CD4-positive, alpha-beta T cell (primary cell): ENCODE results near the gene VSTM2B. TPM values are rescaled to one million over a fixed set of nuclear protein-coding genes. Genes with fewer than 3 reads are reported as not detected.

Experiments used
- ATAC-seq: fragments of 200-7000 bp; cut with Tn5 transposase; one replicate; pipeline ENCODE4 v1.10.0; 2022; ENCODE audit warnings: mild to moderate bottlenecking; ENCODE audit not compliant: poor library complexity
- CTCF ChIA-PET: fragments of 350-600 bp; sonication (Branson Sonifier 250); formaldehyde crosslinking; loops from one replicate; lab custom pipeline; 2021; ENCODE audit warnings: antibody characterized with exemption, inconsistent platforms; lab: Charles Lee
- POLR2A ChIA-PET: fragments of 350-600 bp; sonication (Branson Sonifier 250); formaldehyde crosslinking; loops from one replicate; lab custom pipeline; 2021; ENCODE audit warnings: antibody characterized with exemption, inconsistent platforms; lab: Charles Lee
- DNase-seq, 14 experiments: peaks; one replicate each; pipeline ENCODE4 v3.0.0-alpha.2; 2013 to 2020; ENCODE audit warnings: mixed read lengths in 2 of 14
- H3K27ac ChIP-seq, 2 donors: one replicate each; pipeline versions ENCODE4 v1.5.1 to v1.7.0; 2013; ENCODE audit warnings: low read length in 2 of 2, low read depth in 1 of 2, mild to moderate bottlenecking in 1 of 2
- H3K27me3 ChIP-seq, 2 experiments: 1 replicate in 1 of 2; 2 replicates in 1 of 2; pipeline versions ENCODE4 v1.6.1 to v1.7.0; 2013; ENCODE audit warnings: low read length in 2 of 2, control low read depth in 1 of 2, mild to moderate bottlenecking in 1 of 2, moderate library complexity in 1 of 2; ENCODE audit not compliant: insufficient read depth in 2 of 2, control insufficient read depth in 1 of 2
- H3K36me3 ChIP-seq: one replicate; pipeline ENCODE4 v1.6.1; 2013; ENCODE audit warnings: low read length, control low read depth; ENCODE audit not compliant: insufficient read depth
- H3K4me1 ChIP-seq: one replicate; pipeline ENCODE4 v1.6.1; 2013; ENCODE audit warnings: low read length, control low read depth; ENCODE audit not compliant: insufficient read depth
- H3K4me3 ChIP-seq: one replicate; pipeline ENCODE4 v1.5.1; 2013; ENCODE audit warnings: mild to moderate bottlenecking, low read length, moderate library complexity
- H3K9me3 ChIP-seq, 2 experiments: 1 replicate in 1 of 2; 2 replicates in 1 of 2; pipeline versions ENCODE4 v1.6.1 to v1.7.0; 2013; ENCODE audit warnings: low read length in 2 of 2, mild to moderate bottlenecking in 2 of 2, control low read depth in 1 of 2, moderate library complexity in 1 of 2; ENCODE audit not compliant: control insufficient read depth in 1 of 2, insufficient read depth in 1 of 2
- H3K27ac Mint-ChIP-seq: one replicate; pipeline ENCODE4 v1.8.0; 2020; ENCODE audit warnings: mixed read lengths
- H3K27me3 Mint-ChIP-seq: one replicate; pipeline ENCODE4 v1.8.0; 2021; ENCODE audit warnings: mixed read lengths
- H3K36me3 Mint-ChIP-seq: one replicate; pipeline ENCODE4 v1.8.0; 2021; ENCODE audit warnings: low read depth, mixed read lengths
- H3K4me1 Mint-ChIP-seq: one replicate; pipeline ENCODE4 v1.8.0; 2021; ENCODE audit warnings: low read depth, mixed read lengths
- H3K4me3 Mint-ChIP-seq: one replicate; pipeline ENCODE4 v1.8.0; 2020; ENCODE audit warnings: mild to moderate bottlenecking, mixed read lengths
- H3K9me3 Mint-ChIP-seq: one replicate; pipeline ENCODE4 v1.8.0; 2020; ENCODE audit warnings: mixed read lengths
- intact Hi-C, 2 experiments: fragments of 100-400 bp; cut with DNase I in 1 of 2; cut with micrococcal nuclease in 1 of 2; formaldehyde crosslinking; loops; one replicate each; pipeline versions ENCODE4 v1.15.1 to v1.9.0; 2023 to 2025; cut with DNase I, micrococcal nuclease
- total RNA-seq, 174 experiments: library from RNA in 2 of 174; stranded (reverse) in 2 of 174; gene quantifications; one replicate each; pipeline ENCODE4 v1.2.3 and lab custom pipeline; 2021 to 2026
- TF ChIP-seq, protein P1 (sequence below): fragments of 200-600 bp; IDR thresholded peaks from one replicate; pipeline ENCODE4 v1.8.0; 2022; ENCODE audit warnings: antibody characterized with exemption, mild to moderate bottlenecking

VSTM2B gene
- total RNA-seq, 2 experiments from 2014 or later, result not detected

DNA sequence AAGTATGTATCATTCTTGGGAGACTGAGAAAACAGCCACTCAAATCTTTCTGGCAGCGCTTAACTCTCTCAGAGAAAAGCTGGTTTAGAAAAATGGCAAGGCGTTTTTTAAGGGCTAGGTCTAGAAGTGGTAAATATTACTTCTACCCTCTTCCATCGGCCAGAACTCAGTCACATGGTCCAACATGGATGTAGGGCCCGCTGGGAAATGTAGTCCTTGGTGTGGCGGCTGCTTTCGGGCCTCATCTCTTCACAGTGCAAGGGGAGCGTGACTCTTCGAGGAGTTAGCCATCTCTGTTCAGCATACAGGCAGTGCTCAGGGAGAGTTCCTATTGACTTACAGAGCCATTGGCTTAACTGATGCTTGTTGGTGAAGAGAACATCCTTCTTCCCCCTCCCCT is 6.3 kb downstream of the VSTM2B start:
- intact Hi-C loops, result no loop called here
- POLR2A ChIA-PET, result no interaction called here
- no peak for ATAC-seq
- Histone ChIP-seq H3K36me3 (no peaks in the 10 kb centered on the region), H3K27me3 (peaks cover 50 to 63% of the 10 kb centered on the region in 2 experiments), H3K4me3 (no peak overlapping the region), H3K4me1 (peaks cover 26% of the 10 kb centered on the region), H3K9me3 (peaks cover 0 to 31% of the 10 kb centered on the region in 2 experiments), H3K27ac (no peak overlapping the region)
- no peak overlapping the region for H3K27ac Mint-ChIP-seq
- TF ChIP-seq, protein P1, sequence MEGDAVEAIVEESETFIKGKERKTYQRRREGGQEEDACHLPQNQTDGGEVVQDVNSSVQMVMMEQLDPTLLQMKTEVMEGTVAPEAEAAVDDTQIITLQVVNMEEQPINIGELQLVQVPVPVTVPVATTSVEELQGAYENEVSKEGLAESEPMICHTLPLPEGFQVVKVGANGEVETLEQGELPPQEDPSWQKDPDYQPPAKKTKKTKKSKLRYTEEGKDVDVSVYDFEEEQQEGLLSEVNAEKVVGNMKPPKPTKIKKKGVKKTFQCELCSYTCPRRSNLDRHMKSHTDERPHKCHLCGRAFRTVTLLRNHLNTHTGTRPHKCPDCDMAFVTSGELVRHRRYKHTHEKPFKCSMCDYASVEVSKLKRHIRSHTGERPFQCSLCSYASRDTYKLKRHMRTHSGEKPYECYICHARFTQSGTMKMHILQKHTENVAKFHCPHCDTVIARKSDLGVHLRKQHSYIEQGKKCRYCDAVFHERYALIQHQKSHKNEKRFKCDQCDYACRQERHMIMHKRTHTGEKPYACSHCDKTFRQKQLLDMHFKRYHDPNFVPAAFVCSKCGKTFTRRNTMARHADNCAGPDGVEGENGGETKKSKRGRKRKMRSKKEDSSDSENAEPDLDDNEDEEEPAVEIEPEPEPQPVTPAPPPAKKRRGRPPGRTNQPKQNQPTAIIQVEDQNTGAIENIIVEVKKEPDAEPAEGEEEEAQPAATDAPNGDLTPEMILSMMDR, result no peak
- no peak overlapping the region for H3K4me3 Mint-ChIP-seq
- peaks cover 79% of the 10 kb centered on the region for H3K27me3 Mint-ChIP-seq
- CTCF ChIA-PET, result no interaction called here
- peaks cover 19% of the 10 kb centered on the region for H3K4me1 Mint-ChIP-seq
- peak in 1 of 14 experiments; percentile 2 for DNase-seq
- no peaks in the 10 kb centered on the region for H3K9me3 Mint-ChIP-seq
- H3K36me3 Mint-ChIP-seq, result no peaks in the 10 kb centered on the region

DNA sequence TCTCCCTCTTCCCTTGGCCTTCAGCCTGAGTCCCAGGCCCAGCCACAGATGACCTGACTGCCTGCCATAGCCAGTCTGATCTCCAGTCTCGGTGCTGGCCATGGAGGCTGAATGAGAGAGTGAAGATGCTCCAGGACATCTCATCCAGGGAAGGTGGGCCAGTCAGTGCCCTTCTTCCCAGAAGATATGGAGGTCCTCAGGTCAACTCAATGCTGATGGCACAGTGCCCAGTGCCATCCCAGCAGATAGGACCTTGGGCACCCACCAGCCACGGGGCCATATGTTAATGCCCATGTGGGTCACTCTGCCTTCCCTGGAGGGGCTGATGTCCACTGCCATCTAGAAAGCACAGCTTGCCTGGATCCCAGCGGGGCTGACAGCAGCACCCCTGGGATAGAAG is 7.2 kb downstream of the VSTM2B start:
- peaks cover 17% of the 10 kb centered on the region for H3K4me1 ChIP-seq
- H3K9me3 ChIP-seq, result peaks cover 0 to 27% of the 10 kb centered on the region in 2 experiments
- H3K27ac ChIP-seq, result no peak overlapping the region
- DNase-seq, result no peak
- peaks cover 14% of the 10 kb centered on the region for H3K4me1 Mint-ChIP-seq
- peaks cover 72% of the 10 kb centered on the region for H3K27me3 Mint-ChIP-seq
- H3K36me3 ChIP-seq, result no peaks in the 10 kb centered on the region
- no peaks in the 10 kb centered on the region for H3K9me3 Mint-ChIP-seq
- no peaks in the 10 kb centered on the region for H3K36me3 Mint-ChIP-seq
- TF ChIP-seq, protein P1, result no peak
- H3K4me3 Mint-ChIP-seq, result no peak overlapping the region
- intact Hi-C loops, result no loop called here
- no peak overlapping the region for H3K27ac Mint-ChIP-seq
- H3K4me3 ChIP-seq, result no peak overlapping the region
- H3K27me3 ChIP-seq, result peaks cover 43 to 55% of the 10 kb centered on the region in 2 experiments
- ATAC-seq, result no peak
- POLR2A ChIA-PET, result no interaction called here
- CTCF ChIA-PET, result no interaction called here

DNA sequence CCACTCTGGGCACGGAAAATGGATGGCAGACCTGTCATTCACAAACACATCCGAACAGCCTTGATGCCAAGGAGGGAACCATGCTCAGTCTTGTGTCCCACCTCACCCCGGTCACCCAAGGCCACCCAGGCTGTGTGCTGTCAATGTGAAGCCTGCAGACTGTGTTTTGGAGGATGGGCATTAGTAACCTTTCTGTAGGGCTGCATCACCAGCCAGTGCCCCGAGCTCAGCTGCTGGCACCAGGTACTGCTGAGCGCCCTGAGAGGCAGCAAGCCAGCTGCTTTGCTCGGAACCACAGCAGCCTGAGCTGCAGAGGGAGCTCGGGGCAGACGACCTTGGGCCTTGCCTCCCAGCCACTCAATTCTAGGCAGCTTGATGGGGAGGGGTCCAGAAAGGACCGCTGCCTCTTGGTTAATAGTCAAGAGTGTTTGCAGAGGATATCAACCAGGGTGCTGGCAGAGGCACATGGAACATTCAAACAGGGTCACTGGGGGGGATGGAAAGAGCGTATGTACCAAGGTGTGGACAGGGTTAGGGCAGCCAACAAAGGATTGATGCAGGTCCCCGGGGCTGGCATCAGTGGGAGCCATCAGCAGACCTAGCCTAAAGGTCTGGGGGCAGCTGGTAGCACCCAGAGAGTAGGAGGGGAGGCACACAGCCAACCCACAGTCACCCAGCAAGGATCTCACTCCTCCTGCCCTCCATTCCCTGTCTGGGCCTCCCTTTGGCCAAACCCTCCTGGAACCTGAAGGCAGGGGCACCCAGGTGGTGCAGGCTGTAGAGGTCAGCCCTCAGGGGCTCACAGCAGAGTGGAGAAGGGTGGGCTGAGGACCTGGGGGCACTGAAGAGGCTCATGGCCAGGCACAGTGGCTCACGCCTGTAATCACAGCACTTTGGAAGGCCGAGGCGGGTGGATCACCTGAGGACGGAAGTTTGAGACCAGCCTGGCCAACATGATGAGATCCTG is 8.1 kb downstream of the VSTM2B start:
- Histone ChIP-seq H3K4me1 (peaks cover 8% of the 10 kb centered on the region), H3K4me3 (no peak overlapping the region), H3K27ac (no peak overlapping the region), H3K36me3 (no peaks in the 10 kb centered on the region), H3K9me3 (peaks cover 0 to 23% of the 10 kb centered on the region in 2 experiments), H3K27me3 (peaks cover 37 to 46% of the 10 kb centered on the region in 2 experiments)
- no peak overlapping the region for H3K27ac Mint-ChIP-seq
- peaks cover 8% of the 10 kb centered on the region for H3K4me1 Mint-ChIP-seq
- no peak for ATAC-seq
- peaks cover 71% of the 10 kb centered on the region for H3K27me3 Mint-ChIP-seq
- H3K36me3 Mint-ChIP-seq, result no peaks in the 10 kb centered on the region
- no peak overlapping the region for H3K4me3 Mint-ChIP-seq
- intact Hi-C loops, result no loop called here
- H3K9me3 Mint-ChIP-seq, result no peaks in the 10 kb centered on the region
- POLR2A ChIA-PET, result no interaction called here
- peak in 1 of 14 experiments; percentile 11 for DNase-seq
- CTCF ChIA-PET, result no interaction called here
- TF ChIP-seq, protein P1, result no peak
